Heart right ventricle (tissue), 16 donors: ENCODE results near the gene LENG8. TPM values are rescaled to one million over a fixed set of nuclear protein-coding genes. Genes with fewer than 3 reads are reported as not detected.

Experiments
- ATAC-seq, 8 donors: fragments of 200-7000 bp; cut with Tn5 transposase; one replicate each; pipeline ENCODE4 v1.9.1; 2020; ENCODE audit warnings: mild to moderate bottlenecking in 8 of 8, moderate library complexity in 8 of 8, moderate number of reproducible peaks in 1 of 8
- DNase-seq, 2 donors: peaks; one replicate each; pipeline ENCODE4 v3.0.0-alpha.2; 2020
- H3K27ac ChIP-seq, 10 donors: fragments of 200-600 bp; sonication (generic) in 2 of 10; one replicate each; pipeline versions ENCODE4 v1.5.0 to v1.8.0; 2020 to 2022; ENCODE audit warnings: mild to moderate bottlenecking in 3 of 10
- H3K27me3 ChIP-seq, 7 donors: fragments of 200-600 bp; one replicate each; pipeline ENCODE4 v1.8.0; 2021 to 2022; ENCODE audit warnings: mild to moderate bottlenecking in 2 of 7
- H3K36me3 ChIP-seq, 9 donors: fragments of 200-600 bp; sonication (generic) in 1 of 9; one replicate each; pipeline versions ENCODE4 v1.5.0 to v1.8.0; 2020 to 2022; ENCODE audit warnings: mild to moderate bottlenecking in 2 of 9
- H3K4me1 ChIP-seq, 9 donors: fragments of 200-600 bp; sonication (generic) in 1 of 9; one replicate each; pipeline versions ENCODE4 v1.5.0 to v1.8.0; 2020 to 2022; ENCODE audit warnings: mild to moderate bottlenecking in 4 of 9
- H3K4me3 ChIP-seq, 10 donors: fragments of 200-600 bp; sonication (generic) in 2 of 10; one replicate each; pipeline versions ENCODE4 v1.5.0 to v1.8.0; 2020 to 2022; ENCODE audit warnings: mild to moderate bottlenecking in 7 of 10, moderate library complexity in 2 of 10
- H3K9me3 ChIP-seq, 11 donors: fragments of 200-600 bp in 10 of 11; sonication (generic) in 2 of 11; one replicate each; pipeline versions ENCODE4 v1.5.0 to v1.8.0; 2013 to 2022; ENCODE audit warnings: mild to moderate bottlenecking in 2 of 11, control low read depth in 1 of 11, moderate library complexity in 1 of 11
- CTCF ChIP-seq, 9 donors: fragments of 200-600 bp; sonication (generic) in 2 of 9; IDR thresholded peaks; one replicate each; pipeline versions ENCODE4 v1.5.0 to v1.8.0; 2021 to 2022; ENCODE audit warnings: antibody characterized with exemption in 9 of 9, mild to moderate bottlenecking in 5 of 9, moderate library complexity in 1 of 9
- WGBS, 2 donors: extraction: QIAGEN DNeasy Blood & Tissue Kit; methylation state at CpG; one replicate each; pipeline ENCODE4 v1.1.7; 2013; ENCODE audit warnings: inconsistent platforms in 1 of 2; 5-methylcytosine and 5-hydroxymethylcytosine counted together
- intact Hi-C, 10 donors: fragments of 100-400 bp; cut with DNase I; formaldehyde crosslinking; loops; one replicate each; pipeline versions ENCODE4 v1.11.1 to v1.14.2; 2022
- polyA plus RNA-seq, 2 donors: library from polyadenylated mRNA; stranded (reverse); fragments of 200-250 nt; gene quantifications; one replicate each; pipeline ENCODE4 v1.2.3, GENCODE V29; 2013
- total RNA-seq, 10 donors: library from RNA; stranded (reverse); fragmentation: NEBNext Ultra II Directional in 3 of 10; extraction: Animal tissue kit (Norgen Biotek cat#: 25700) in 3 of 10; gene quantifications; one replicate each; pipeline versions ENCODE4 v1.2.1 to v1.2.4, GENCODE V29; 2021 to 2023
- donor health status: Arrhythmogenic right ventricular cardiomyopathy.
- donor health status: ischemic (EF 13 %, LVEDD 7.1; RV severe dilation, severe dysfunction).
- donor health status: healthy with polysubstance abuse.
- donor health status: DM: no; HTN: yes; CAD: no.
- donor health status: DM: no; HTN: no; CAD: no.
- donor health status: ischemic (EF 25% LVEDD 6.9; RV normal size, moderate dysfunction).
- donor health status: ischemic (EF 25% LVEDD 5.7; RV mildly dilated, moderate dysfunction).
- donor health status: healthy.
- donor health status: DM: yes; HTN: yes; CAD: no.
- donor health status: Ischemic cardiomyopathy.
- donor health status: ischemic (EF 35%, LVEDD 5.7; RV mildly dilated, moderate dysfunction).
- donor health status: nonischemic (EF 11% LVEDD 7.7; RV severe dilation, severe dysfunction).
- donor health status: DM: yes; HTN: yes; CAD: no.
- donor health status: PGD.
- donor health status: ischemic (EF 29% LVEDD 5.4; RV normal size, mild dysfunction).
- donor health status: nonischemic (EF 23%, LVEDD 6.1; RV moderate dilation, normal function).

Gene LENG8
- total and polyA plus RNA-seq, 12 donors = 34.3 to 194 (median 56.8) TPM

GRCh38 chr19:54456423-54457373, 7.7 kb downstream of the LENG8 start:
- intact Hi-C loops = no loop called here
- H3K36me3 ChIP-seq = peaks cover 4 to 100% (median 98%) of the 10 kb centered on the region in 9 donors
- H3K9me3 ChIP-seq = no peaks in the 10 kb centered on the region
- TF ChIP-seq CTCF (IDR thresholded peaks at IDR 0.05) = no peak
- H3K27ac ChIP-seq = no peak overlapping the region
- WGBS, 2 donors = 92 to 93% methylated on average over 50 to 51 of the region's 51 CpGs
- DNase-seq (no peak), ATAC-seq (no peak)
- peaks cover 0 to 41% (median 34%) of the 10 kb centered on the region in 9 donors for H3K4me1 ChIP-seq
- H3K4me3 ChIP-seq = no peak overlapping the region
- no peaks in the 10 kb centered on the region for H3K27me3 ChIP-seq

GRCh38 chr19:54457773-54458647, 9.0 kb downstream of the LENG8 start:
- H3K36me3 ChIP-seq = peaks cover 4 to 95% (median 90%) of the 10 kb centered on the region in 9 donors
- peaks cover 11 to 45% (median 34%) of the 10 kb centered on the region in 9 donors for H3K4me1 ChIP-seq
- intact Hi-C loops = no loop called here
- DNase-seq (no peak), ATAC-seq (no peak)
- H3K4me3 ChIP-seq = no peak overlapping the region
- no peaks in the 10 kb centered on the region for H3K27me3 ChIP-seq
- H3K9me3 ChIP-seq = no peaks in the 10 kb centered on the region
- WGBS, 2 donors = 89 to 94% methylated on average over 42 of the region's 42 CpGs
- H3K27ac ChIP-seq = no peak overlapping the region
- no peak for TF ChIP-seq CTCF (IDR thresholded peaks at IDR 0.05)

- no peaks in the 10 kb centered on the region for H3K27me3 ChIP-seq
- H3K27ac ChIP-seq = no peak overlapping the region
- ATAC-seq (no peak), DNase-seq (no peak)
- no peak overlapping the region for H3K4me3 ChIP-seq
- 80 to 84% methylated on average over 11 of the region's 11 CpGs for WGBS, 2 donors
- peaks cover 4 to 87% (median 82%) of the 10 kb centered on the region in 9 donors for H3K36me3 ChIP-seq
- TF ChIP-seq CTCF (IDR thresholded peaks at IDR 0.05) = no peak
- intact Hi-C loops = no loop called here
- H3K4me1 ChIP-seq = peaks cover 11 to 43% (median 34%) of the 10 kb centered on the region in 9 donors
- H3K9me3 ChIP-seq = no peaks in the 10 kb centered on the region
Observed at GRCh38 chr19:54458648-54459281, 9.8 kb downstream of the LENG8 start.
